ENCODE results near the gene SAMM50.

DNA sequence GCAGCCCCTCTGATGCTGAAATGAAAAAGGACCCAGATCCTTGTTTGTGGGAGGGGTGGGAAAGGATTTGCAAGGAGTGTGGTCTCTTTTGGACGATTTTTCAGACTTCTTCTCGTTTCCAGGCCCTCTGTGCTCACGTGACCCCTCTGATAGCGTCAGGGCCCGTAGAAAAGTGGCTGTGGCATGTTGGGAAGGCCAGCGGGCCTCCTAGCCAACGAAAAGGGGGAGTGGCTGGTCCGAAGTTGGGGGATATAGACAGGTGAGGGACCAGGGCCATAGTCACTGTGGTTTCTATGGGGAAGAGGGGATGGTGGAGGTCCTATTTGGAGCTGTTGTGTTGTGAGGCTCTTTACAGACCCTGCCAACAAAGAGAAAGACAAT, 75.5 kb downstream of the SAMM50 start:
- TF ChIP-seq, protein P1, sequence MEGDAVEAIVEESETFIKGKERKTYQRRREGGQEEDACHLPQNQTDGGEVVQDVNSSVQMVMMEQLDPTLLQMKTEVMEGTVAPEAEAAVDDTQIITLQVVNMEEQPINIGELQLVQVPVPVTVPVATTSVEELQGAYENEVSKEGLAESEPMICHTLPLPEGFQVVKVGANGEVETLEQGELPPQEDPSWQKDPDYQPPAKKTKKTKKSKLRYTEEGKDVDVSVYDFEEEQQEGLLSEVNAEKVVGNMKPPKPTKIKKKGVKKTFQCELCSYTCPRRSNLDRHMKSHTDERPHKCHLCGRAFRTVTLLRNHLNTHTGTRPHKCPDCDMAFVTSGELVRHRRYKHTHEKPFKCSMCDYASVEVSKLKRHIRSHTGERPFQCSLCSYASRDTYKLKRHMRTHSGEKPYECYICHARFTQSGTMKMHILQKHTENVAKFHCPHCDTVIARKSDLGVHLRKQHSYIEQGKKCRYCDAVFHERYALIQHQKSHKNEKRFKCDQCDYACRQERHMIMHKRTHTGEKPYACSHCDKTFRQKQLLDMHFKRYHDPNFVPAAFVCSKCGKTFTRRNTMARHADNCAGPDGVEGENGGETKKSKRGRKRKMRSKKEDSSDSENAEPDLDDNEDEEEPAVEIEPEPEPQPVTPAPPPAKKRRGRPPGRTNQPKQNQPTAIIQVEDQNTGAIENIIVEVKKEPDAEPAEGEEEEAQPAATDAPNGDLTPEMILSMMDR (IDR thresholded peaks at IDR 0.05 in 8 of 11, conservative IDR thresholded peaks at IDR 0.05 in 3 of 11) = no peak
- TF ChIP-seq POLR2A (IDR thresholded peaks at IDR 0.05) = no peak
- no peak for TF ChIP-seq POLR2AphosphoS5 (IDR thresholded peaks at IDR 0.05)
